GM12878 (cell line): Measurements from ENCODE around the gene FRMD8. TPM values are rescaled to one million over a fixed set of nuclear protein-coding genes. Genes with fewer than 3 reads are reported as not detected.
A peak's percentile ranks its signal among the peaks of the same experiment; 100 is the strongest.

Source experiments
- ATAC-seq: fragments of 200-7000 bp; cut with Tn5 transposase; 3 replicates; pipeline ENCODE4 v1.9.1; 2020; ENCODE audit warnings: mild to moderate bottlenecking, moderate library complexity
- BruUV-seq: library from RNA; stranded (reverse); fragments of 400-500 nt; replicated peaks from 2 replicates; lab custom pipeline; 2021; lab: Mats Ljungman, UMichigan
- CTCF ChIA-PET: fragments of 300-600 bp; sonication (Branson Sonifier 250); formaldehyde crosslinking; extraction: SDS; loops from one replicate; lab custom pipeline; 2021; ENCODE audit warnings: inconsistent platforms; lab: Yijun Ruan, JAX
- POLR2A ChIA-PET: fragments of 350-600 bp; formaldehyde crosslinking; extraction: SDS; loops from one replicate; lab custom pipeline; 2021; ENCODE audit warnings: inconsistent platforms; lab: Charles Lee
- RAD21 ChIA-PET: fragments of 300-600 bp; sonication (Branson Sonifier 250); formaldehyde crosslinking; loops from one replicate; lab custom pipeline; 2023; ENCODE audit warnings: antibody characterized with exemption; ENCODE audit not compliant: unreplicated experiment; lab: Charles Lee
- SMC1A ChIA-PET: fragments of 300-600 bp; sonication (Branson Sonifier 250); formaldehyde crosslinking; loops from one replicate; lab custom pipeline; 2023; ENCODE audit not compliant: unreplicated experiment, uncharacterized antibody; lab: Charles Lee
- DNase-seq: peaks from one replicate; pipeline ENCODE4 v3.0.0-alpha.2; 2011; ENCODE audit warnings: low read depth, low spot score
- FAIRE-seq: peaks from 3 replicates; lab custom pipeline; 2011; peaks lifted over from hg19 to GRCh38; lab: Jason Lieb, UNC
- H2AFZ ChIP-seq: 2 replicates; pipeline ENCODE4 v1.6.0; 2011; ENCODE audit warnings: low read depth, low read length, control low read depth; ENCODE audit not compliant: control insufficient read depth
- H3K27ac ChIP-seq: 2 replicates; pipeline ENCODE4 v1.5.1; 2011; ENCODE audit warnings: control low read depth; ENCODE audit not compliant: control insufficient read depth, insufficient read depth
- H3K27me3 ChIP-seq, 2 experiments: replicated peaks in 1 of 2; 2 replicates each; pipeline versions ENCODE4 v1.6.0 to v1.6.1; 2011; ENCODE audit warnings: low read length in 1 of 2; ENCODE audit not compliant: control insufficient read depth in 2 of 2, insufficient read depth in 2 of 2
- H3K36me3 ChIP-seq, 2 experiments: 2 replicates each; pipeline ENCODE4 v1.5.1; 2011; ENCODE audit warnings: low read length in 1 of 2; ENCODE audit not compliant: control insufficient read depth in 2 of 2, insufficient read depth in 2 of 2
- H3K4me1 ChIP-seq: 2 replicates; pipeline ENCODE4 v1.6.1; 2011; ENCODE audit warnings: mild to moderate bottlenecking, low read length, moderate library complexity, mixed read lengths; ENCODE audit not compliant: control insufficient read depth, insufficient read depth
- H3K4me2 ChIP-seq: 2 replicates; pipeline ENCODE4 v1.6.0; 2011; ENCODE audit warnings: control low read depth; ENCODE audit not compliant: control insufficient read depth, insufficient read depth
- H3K4me3 ChIP-seq: fragments of 200-600 bp; sonication (generic); 2 replicates; pipeline ENCODE4 v1.5.1; 2016
- H3K79me2 ChIP-seq: 2 replicates; pipeline ENCODE4 v1.6.0; 2011; ENCODE audit warnings: low read length; ENCODE audit not compliant: control insufficient read depth, insufficient read depth
- H3K9ac ChIP-seq: 2 replicates; pipeline ENCODE4 v1.8.0; 2011; ENCODE audit warnings: low read length, control low read depth, mixed read lengths; ENCODE audit not compliant: control insufficient read depth, insufficient read depth
- H3K9me3 ChIP-seq: replicated peaks from 3 replicates; pipeline ENCODE4 v1.5.1; 2011; ENCODE audit warnings: mild to moderate bottlenecking, low read length; ENCODE audit not compliant: control insufficient read depth, insufficient read depth
- H4K20me1 ChIP-seq: 2 replicates; pipeline ENCODE4 v1.6.0; 2011; ENCODE audit not compliant: control insufficient read depth, insufficient read depth
- BACH1 ChIP-seq: fragments of 450-650 bp; IDR thresholded peaks from 2 replicates; pipeline ENCODE4 v1.6.1; 2017; ENCODE audit warnings: mild to moderate bottlenecking, borderline replicate concordance
- EP300 ChIP-seq, 2 experiments: fragments of 150-350 bp in 1 of 2; IDR thresholded peaks; 2 replicates each; pipeline ENCODE4 v1.6.1; 2011 to 2012; ENCODE audit warnings: low read depth in 2 of 2, low read length in 2 of 2, borderline replicate concordance in 1 of 2, improper control_type of control experiment in 1 of 2, inconsistent platforms in 1 of 2; ENCODE audit not compliant: control insufficient read depth in 1 of 2
- FOXK2 ChIP-seq: fragments of 450-650 bp; IDR thresholded peaks from 2 replicates; pipeline ENCODE4 v1.6.1; 2017; ENCODE audit warnings: mild to moderate bottlenecking, moderate library complexity
- HDGF ChIP-seq: fragments of 450-650 bp; IDR thresholded peaks from 2 replicates; pipeline ENCODE4 v1.6.1; 2016; ENCODE audit warnings: antibody characterized with exemption
- MYC ChIP-seq: IDR thresholded peaks from 2 replicates; pipeline ENCODE4 v1.6.1; 2011; ENCODE audit warnings: mild to moderate bottlenecking, low read length, moderate library complexity, inconsistent platforms; ENCODE audit not compliant: insufficient read depth, insufficient replicate concordance, insufficient read length, severe bottlenecking
- NR2C2 ChIP-seq: IDR thresholded peaks from 2 replicates; pipeline ENCODE4 v1.6.1; 2011; ENCODE audit warnings: borderline replicate concordance, low read depth; ENCODE audit not compliant: control insufficient read depth, insufficient read length
- POLR2A ChIP-seq: IDR thresholded peaks from 2 replicates; pipeline ENCODE4 v1.6.1; 2011; ENCODE audit warnings: low read depth, mild to moderate bottlenecking, low read length
- POLR2AphosphoS5 ChIP-seq: IDR thresholded peaks from 2 replicates; pipeline ENCODE4 v1.6.1; 2011; ENCODE audit warnings: mild to moderate bottlenecking, low read length, inconsistent platforms
- POU2F2 ChIP-seq: IDR thresholded peaks from 3 replicates; pipeline ENCODE4 v1.6.1; 2011; ENCODE audit warnings: low read depth, mild to moderate bottlenecking, low read length, borderline replicate concordance
- SKIL ChIP-seq: fragments of 450-650 bp; IDR thresholded peaks from 2 replicates; pipeline ENCODE4 v1.6.1; 2017; ENCODE audit warnings: mild to moderate bottlenecking, low read depth, inconsistent platforms; ENCODE audit not compliant: poor library complexity, severe bottlenecking
- SPI1 ChIP-seq: IDR thresholded peaks from 2 replicates; pipeline ENCODE4 v1.6.1; 2011; ENCODE audit warnings: low read depth, mild to moderate bottlenecking, low read length, moderate library complexity, borderline replicate concordance; ENCODE audit not compliant: insufficient read depth
- WGBS: methylation state at CpG from one replicate; pipeline ENCODE4 v1.1.6; 2016; ENCODE audit warnings: low lambda C conversion rate; ENCODE audit not compliant: insufficient replicate concordance, insufficient coverage; ENCODE audit errors: missing lambda C conversion rate; 5-methylcytosine and 5-hydroxymethylcytosine counted together
- in situ Hi-C: fragments of 300-500 bp; cut with MboI; formaldehyde crosslinking; loops from 9 replicates; pipeline ENCODE4 v1.14.3; 2018; ENCODE audit warnings: mixed read lengths
- intact Hi-C: fragments of 100-400 bp; cut with micrococcal nuclease; formaldehyde crosslinking; loops from one replicate; pipeline ENCODE4 v1.14.2; 2022; ENCODE audit not compliant: unreplicated experiment
- polyA plus RNA-seq, 11 experiments: library from polyadenylated mRNA; depleted of rRNA in 4 of 11; unstranded in 6 of 11; stranded (reverse) in 5 of 11; fragments of >200 nt; fragmentation: Nextera tagmentation in 4 of 11; fragmentation: Illumina TruSeq in 1 of 11; extraction: Ambion mirVana in 4 of 11; extraction: Trizol in 1 of 11; gene quantifications; 1 replicate in 1 of 11; 2 replicates in 10 of 11; pipeline versions ENCODE4 v1.2.1 to v1.2.3, GENCODE V29; 2011 to 2016; ENCODE audit warnings: inconsistent platforms in 2 of 11, missing spikeins in 2 of 11, low read depth in 1 of 11
- total RNA-seq, 4 experiments: library from RNA; depleted of rRNA in 3 of 4; stranded (reverse); fragments of >200 nt in 3 of 4; fragmentation: Illumina TruSeq in 1 of 4; extraction: Trizol in 1 of 4; gene quantifications; 2 replicates each; pipeline versions ENCODE4 v1.2.1 to v1.2.3, GENCODE V29; 2013 to 2021

FRMD8 gene
- total and polyA plus RNA-seq, 10 of the 15 experiments (the other 5 are each of a cell fraction or from before 2014, with no cell fraction given) = 8.3 to 69.4 (median 28.0) TPM

GRCh38 chr11:65396769-65397745, 10.6 kb downstream of the FRMD8 start:
- no peak for TF ChIP-seq FOXK2
- 0 out of 2 replicates have a peak, but pooled peaks have one; percentile 33 for TF ChIP-seq POLR2A
- TF ChIP-seq, all 136 proteins: peak for 1
- in situ Hi-C loops (no loop called here), intact Hi-C loops (no loop called here)
- Histone ChIP-seq H3K36me3 (peaks cover 10 to 44% of the 10 kb centered on the region in 2 experiments), H2AFZ (no peak overlapping the region), H3K4me1 (no peaks in the 10 kb centered on the region), H3K27ac (no peak overlapping the region), H3K4me2 (no peak overlapping the region), H3K9me3 (no peaks in the 10 kb centered on the region), H3K9ac (no peak overlapping the region), H3K4me3 (no peak overlapping the region), H3K27me3 (no peaks in the 10 kb centered on the region), H4K20me1 (no peaks in the 10 kb centered on the region), H3K79me2 (no peaks in the 10 kb centered on the region)
- ChIA-PET SMC1A (no interaction called here), CTCF (no interaction called here), RAD21 (no interaction called here), POLR2A (interaction anchor here (0.6 kb wide), 1 partner anchor 121 kb away, joined by 6 read pairs; no protein-coding TSS in a partner anchor)
- ATAC-seq (no peak), DNase-seq (no peak), FAIRE-seq (no peak)
- WGBS = 93% methylated on average over 33 of the region's 38 CpGs
- no TSS peak for BruUV-seq

- no peak for FAIRE-seq
- ChIA-PET POLR2A (no interaction called here), RAD21 (no interaction called here), SMC1A (no interaction called here), CTCF (interaction anchor here (1.0 kb wide), 1 partner anchor 113 kb away, joined by 3 read pairs; no protein-coding TSS in a partner anchor)
- in situ Hi-C loops = no loop called here
- BruUV-seq = no TSS peak
- Histone ChIP-seq H4K20me1 (no peaks in the 10 kb centered on the region), H3K27me3 (no peaks in the 10 kb centered on the region), H3K4me3 (no peak overlapping the region), H3K27ac (no peak overlapping the region), H3K79me2 (no peaks in the 10 kb centered on the region), H3K36me3 (peaks cover 7 to 36% of the 10 kb centered on the region in 2 experiments; a peak in 3 of 4 replicates), H3K4me1 (peaks cover 3% of the 10 kb centered on the region), H3K4me2 (no peak overlapping the region), H3K9me3 (no peaks in the 10 kb centered on the region), H2AFZ (no peak overlapping the region), H3K9ac (no peak overlapping the region)
- ATAC-seq = no peak
- WGBS = 92% methylated on average over 16 of the region's 16 CpGs
- DNase-seq = no peak
- intact Hi-C loops = no loop called here
- TF ChIP-seq SPI1 = no peak
- no peak for TF ChIP-seq NR2C2
- no peak for TF ChIP-seq POLR2AphosphoS5
- TF ChIP-seq SKIL = no peak
- no peak for TF ChIP-seq EP300 (IDR thresholded peaks at IDR 0.05; ENCODE audit: borderline replicate concordance in 1 of 2, control insufficient read depth in 1 of 2, low read depth in 2 of 2, low read length in 2 of 2)
- TF ChIP-seq MYC = no peak
- no peak for TF ChIP-seq BACH1
- TF ChIP-seq HDGF = no peak
- TF ChIP-seq POU2F2 = no peak
Observed at GRCh38 chr11:65398362-65398910, 12.0 kb downstream of the FRMD8 start.
